IPS-20b (cell line): ENCODE results near the gene MYL10.

Experiments used
- H3K27ac ChIP-seq: one replicate; pipeline ENCODE4 v1.5.1; 2013; ENCODE audit warnings: low read length
- H3K27me3 ChIP-seq: 2 replicates; pipeline ENCODE4 v1.6.1; 2013; ENCODE audit warnings: mild to moderate bottlenecking, low read length, inconsistent platforms; ENCODE audit not compliant: insufficient read depth
- H3K36me3 ChIP-seq: 2 replicates; pipeline ENCODE4 v1.6.1; 2013; ENCODE audit warnings: low read depth, mild to moderate bottlenecking, inconsistent platforms, low read length, moderate library complexity; ENCODE audit not compliant: insufficient read depth
- H3K4me1 ChIP-seq: 2 replicates; pipeline ENCODE4 v1.6.1; 2013; ENCODE audit warnings: mild to moderate bottlenecking, control low read depth, inconsistent platforms, low read length, moderate library complexity; ENCODE audit not compliant: insufficient read depth
- H3K4me3 ChIP-seq: 2 replicates; pipeline ENCODE4 v1.5.1; 2013; ENCODE audit warnings: mild to moderate bottlenecking, low read length, inconsistent platforms
- H3K9ac ChIP-seq: 2 replicates; pipeline ENCODE4 v1.6.1; 2013; ENCODE audit warnings: low read depth, mild to moderate bottlenecking, inconsistent platforms, low read length, moderate library complexity
- H3K9me3 ChIP-seq: 2 replicates; pipeline ENCODE4 v1.6.1; 2013; ENCODE audit warnings: mild to moderate bottlenecking, low read depth, low read length, inconsistent platforms; ENCODE audit not compliant: insufficient read depth

Gene MYL10

DNA sequence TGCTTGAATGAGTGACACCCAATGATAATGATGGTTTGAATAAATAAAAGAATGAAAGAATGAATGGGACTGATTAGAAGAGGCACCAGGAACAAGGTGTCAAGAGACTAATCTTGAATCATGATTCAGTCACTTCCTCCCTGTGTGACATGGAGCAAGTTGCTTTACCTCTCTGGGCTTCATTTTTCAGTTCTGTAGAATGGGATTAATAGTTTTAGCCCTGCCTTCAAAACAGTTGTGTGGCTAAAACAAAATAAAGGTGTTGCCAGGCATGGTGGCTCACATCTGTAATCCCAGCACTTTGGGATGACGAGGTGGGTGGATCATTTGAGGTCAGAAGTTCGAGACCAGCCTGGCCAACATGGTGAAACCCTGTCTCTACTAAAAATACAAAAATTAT is 37.6 kb downstream of the MYL10 start:
- H3K4me1 ChIP-seq, result no peaks in the 10 kb centered on the region
- H3K4me3 ChIP-seq, result no peak overlapping the region
- H3K9me3 ChIP-seq, result no peaks in the 10 kb centered on the region
- no peak overlapping the region for H3K9ac ChIP-seq
- no peak overlapping the region for H3K27ac ChIP-seq
- no peaks in the 10 kb centered on the region for H3K27me3 ChIP-seq
- no peaks in the 10 kb centered on the region for H3K36me3 ChIP-seq

GRCh38 chr7:101590663-101591435 is 38.2 kb downstream of the MYL10 start:
- H3K4me3 ChIP-seq, result no peak overlapping the region
- H3K9me3 ChIP-seq, result no peaks in the 10 kb centered on the region
- no peak overlapping the region for H3K27ac ChIP-seq
- no peaks in the 10 kb centered on the region for H3K4me1 ChIP-seq
- no peaks in the 10 kb centered on the region for H3K36me3 ChIP-seq
- H3K9ac ChIP-seq, result no peak overlapping the region
- no peaks in the 10 kb centered on the region for H3K27me3 ChIP-seq

DNA sequence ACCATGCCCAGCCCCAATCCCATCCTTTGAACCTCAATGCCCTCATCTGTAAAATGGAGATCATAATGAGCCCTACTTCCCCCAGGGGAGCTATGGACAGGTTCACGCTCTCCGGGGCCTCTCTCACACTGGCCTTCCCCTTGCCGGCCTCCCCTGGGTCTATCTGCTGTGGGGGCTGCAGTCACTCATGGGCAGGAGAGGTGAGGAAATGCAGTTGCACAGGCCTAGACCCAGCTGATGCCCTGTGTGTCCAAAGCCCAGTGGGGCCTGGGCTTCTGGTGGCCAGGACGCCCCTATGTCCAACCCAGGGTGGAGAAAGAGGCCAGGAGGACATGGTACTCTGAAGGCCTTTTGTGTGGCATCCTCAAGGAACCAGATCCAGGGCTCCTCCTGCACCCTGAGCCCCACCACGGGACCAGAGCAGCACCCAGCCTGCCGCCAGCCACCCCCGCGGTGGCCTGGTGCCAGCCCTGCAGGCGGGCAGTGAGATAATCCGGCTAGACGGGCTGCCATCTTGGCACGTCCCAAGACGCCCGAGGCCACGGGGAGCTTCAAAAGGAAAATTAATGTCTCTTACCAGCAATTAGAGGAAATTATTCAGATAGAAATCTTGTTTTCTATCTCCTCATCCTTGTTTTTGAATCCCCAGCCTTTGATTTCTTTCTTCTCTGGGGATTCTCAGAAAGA is 39.0 kb downstream of the MYL10 start:
- H3K9ac ChIP-seq, result no peak overlapping the region
- H3K9me3 ChIP-seq, result no peaks in the 10 kb centered on the region

DNA sequence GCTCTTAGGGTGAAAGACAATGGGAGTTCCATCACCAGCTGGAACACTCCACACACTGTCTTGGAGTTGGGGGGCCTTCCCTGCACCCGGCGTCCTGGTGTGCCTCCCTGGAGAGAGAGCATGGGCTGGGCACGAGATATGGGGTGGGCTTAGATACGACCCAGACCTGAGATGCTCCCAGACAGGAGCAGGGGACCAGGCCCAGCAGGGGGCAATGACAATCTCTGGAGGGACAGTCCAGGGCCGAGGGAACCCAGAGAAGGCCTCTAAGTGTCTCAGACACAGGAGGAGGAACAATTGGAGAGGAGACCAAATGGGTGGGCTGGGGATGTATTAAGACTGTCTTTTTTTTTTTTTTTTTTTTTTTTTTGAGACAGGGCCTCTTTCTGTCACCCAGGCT is 40.0 kb downstream of the MYL10 start:
- Histone ChIP-seq H3K27me3 (no peaks in the 10 kb centered on the region), H3K36me3 (no peaks in the 10 kb centered on the region), H3K27ac (no peak overlapping the region), H3K4me3 (no peak overlapping the region), H3K9me3 (no peaks in the 10 kb centered on the region), H3K4me1 (no peaks in the 10 kb centered on the region), H3K9ac (no peak overlapping the region)

More for the DNA sequence above, 39.0 kb downstream of the MYL10 start:
- no peaks in the 10 kb centered on the region for H3K36me3 ChIP-seq
- H3K27ac ChIP-seq, result no peak overlapping the region
- H3K4me1 ChIP-seq, result no peaks in the 10 kb centered on the region
- H3K27me3 ChIP-seq, result no peaks in the 10 kb centered on the region
- no peak overlapping the region for H3K4me3 ChIP-seq

- no peak overlapping the region for H3K4me3 ChIP-seq
- H3K27ac ChIP-seq, result no peak overlapping the region
- no peak overlapping the region for H3K9ac ChIP-seq
- H3K4me1 ChIP-seq, result no peaks in the 10 kb centered on the region
- no peaks in the 10 kb centered on the region for H3K27me3 ChIP-seq
- H3K36me3 ChIP-seq, result no peaks in the 10 kb centered on the region
- H3K9me3 ChIP-seq, result no peaks in the 10 kb centered on the region; the same call in 1 of the 2 replicates
Observed at GRCh38 chr7:101588131-101588935, 40.8 kb downstream of the MYL10 start.

GRCh38 chr7:101586906-101587677 is 42.0 kb downstream of the MYL10 start:
- H3K36me3 ChIP-seq, result no peaks in the 10 kb centered on the region
- H3K27ac ChIP-seq, result no peak overlapping the region
- no peaks in the 10 kb centered on the region for H3K4me1 ChIP-seq
- no peak overlapping the region for H3K4me3 ChIP-seq
- H3K27me3 ChIP-seq, result no peaks in the 10 kb centered on the region
- no peaks in the 10 kb centered on the region; the same call in 1 of the 2 replicates for H3K9me3 ChIP-seq
- no peak overlapping the region for H3K9ac ChIP-seq

- Histone ChIP-seq H3K9me3 (no peaks in the 10 kb centered on the region; the same call in 1 of the 2 replicates), H3K9ac (no peak overlapping the region), H3K4me1 (no peaks in the 10 kb centered on the region), H3K27me3 (no peaks in the 10 kb centered on the region), H3K36me3 (no peaks in the 10 kb centered on the region), H3K4me3 (no peak overlapping the region), H3K27ac (no peak overlapping the region)
Observed at GRCh38 chr7:101586078-101586905, 42.8 kb downstream of the MYL10 start.

- Histone ChIP-seq H3K4me3 (no peak overlapping the region), H3K27me3 (no peaks in the 10 kb centered on the region), H3K4me1 (no peaks in the 10 kb centered on the region), H3K9me3 (no peaks in the 10 kb centered on the region; the same call in 1 of the 2 replicates), H3K9ac (no peak overlapping the region), H3K36me3 (no peaks in the 10 kb centered on the region), H3K27ac (no peak overlapping the region)
Observed at GRCh38 chr7:101582971-101583370, 46.1 kb downstream of the MYL10 start.

DNA sequence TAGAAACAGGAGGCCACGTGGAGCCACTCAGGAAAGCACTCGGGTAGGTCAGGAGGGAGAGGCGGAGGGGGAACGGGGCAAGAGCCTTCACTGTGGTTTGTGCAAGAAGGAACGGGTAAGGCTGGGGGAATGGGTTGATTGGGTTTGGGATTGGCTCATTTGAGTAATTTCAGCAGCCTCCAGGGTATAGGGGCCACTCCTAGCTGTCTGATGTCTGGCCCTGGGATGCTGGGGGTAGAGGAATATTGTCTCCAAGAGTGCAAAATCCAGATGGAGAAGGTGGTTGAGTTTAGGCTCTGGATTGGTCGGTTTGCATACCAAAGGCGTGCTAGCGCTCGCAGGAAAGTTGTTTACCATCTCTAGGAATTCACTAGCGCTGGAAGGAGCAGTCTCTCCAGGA is 47.2 kb downstream of the MYL10 start:
- H3K4me1 ChIP-seq, result no peaks in the 10 kb centered on the region
- no peak overlapping the region for H3K27ac ChIP-seq
- H3K27me3 ChIP-seq, result no peaks in the 10 kb centered on the region
- H3K9ac ChIP-seq, result no peak overlapping the region
- H3K36me3 ChIP-seq, result no peaks in the 10 kb centered on the region
- peaks cover 3% of the 10 kb centered on the region for H3K9me3 ChIP-seq
- H3K4me3 ChIP-seq, result no peak overlapping the region

DNA sequence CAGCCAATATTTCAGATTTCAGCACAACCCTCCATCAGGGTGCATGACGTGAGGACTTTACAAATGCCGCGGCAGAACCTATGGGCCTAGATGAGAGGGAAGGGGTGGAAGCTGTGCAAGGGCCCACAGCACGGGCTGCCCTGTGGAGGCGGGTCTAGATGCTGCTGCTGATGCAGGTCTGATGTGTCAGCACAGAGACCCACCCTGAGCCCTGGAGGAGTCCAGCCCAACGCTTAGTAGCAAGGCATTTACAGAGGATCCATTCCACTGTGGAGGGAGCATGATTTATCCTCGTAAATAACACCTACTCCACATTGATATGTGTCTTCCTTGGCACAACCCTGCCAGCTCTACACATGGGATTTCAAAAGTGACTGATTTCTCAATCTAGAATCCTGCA is 48.5 kb downstream of the MYL10 start:
- no peak overlapping the region for H3K9ac ChIP-seq
- no peak overlapping the region for H3K27ac ChIP-seq
- H3K9me3 ChIP-seq, result peaks cover 7% of the 10 kb centered on the region
- H3K36me3 ChIP-seq, result no peaks in the 10 kb centered on the region
- peaks cover 4% of the 10 kb centered on the region; the same call in 1 of the 2 replicates for H3K4me1 ChIP-seq
- H3K4me3 ChIP-seq, result no peak overlapping the region
- H3K27me3 ChIP-seq, result no peaks in the 10 kb centered on the region
